B cell (primary cell): ENCODE measurements around the gene PRR23E. TPM values are rescaled to one million over a fixed set of nuclear protein-coding genes. Genes with fewer than 3 reads are reported as not detected.

Source experiments
- ATAC-seq: fragments of 200-7000 bp; cut with Tn5 transposase; one replicate; pipeline ENCODE4 v1.10.0; 2021; ENCODE audit warnings: low read depth, mild to moderate bottlenecking, moderate number of reproducible peaks, moderate library complexity
- CTCF ChIA-PET: fragments of 350-600 bp; sonication (Branson Sonifier 250); formaldehyde crosslinking; loops from one replicate; lab custom pipeline; 2021; ENCODE audit warnings: antibody characterized with exemption, inconsistent platforms; lab: Charles Lee
- POLR2A ChIA-PET: fragments of 350-600 bp; sonication (Branson Sonifier 250); formaldehyde crosslinking; loops from one replicate; lab custom pipeline; 2021; ENCODE audit warnings: antibody characterized with exemption; lab: Charles Lee
- DNase-seq: peaks from one replicate; pipeline ENCODE4 v3.0.0; 2013
- H2AFZ ChIP-seq: 2 replicates; pipeline ENCODE4 v1.6.1; 2012; ENCODE audit warnings: mild to moderate bottlenecking, low read depth, low read length; ENCODE audit not compliant: insufficient read depth, poor library complexity, severe bottlenecking
- H3K27ac ChIP-seq, 2 donors: 1 replicate in 1 of 2; 2 replicates in 1 of 2; pipeline ENCODE4 v1.5.1; 2012 to 2013; ENCODE audit warnings: low read length in 2 of 2, mild to moderate bottlenecking in 2 of 2, moderate library complexity in 1 of 2
- H3K27me3 ChIP-seq, 4 experiments: fragments of 200-600 bp in 1 of 4; sonication (generic) in 1 of 4; replicated peaks in 1 of 4; 1 replicate in 2 of 4; 2 replicates in 2 of 4; pipeline versions ENCODE4 v1.6.1 to v1.7.0; 2013 to 2016; ENCODE audit warnings: low read length in 3 of 4, mild to moderate bottlenecking in 2 of 4, mixed read lengths in 1 of 4, moderate library complexity in 1 of 4; ENCODE audit not compliant: insufficient read depth in 4 of 4, control insufficient read depth in 3 of 4; ENCODE audit errors: control extremely low read depth in 1 of 4
- H3K36me3 ChIP-seq, 2 experiments: replicated peaks in 1 of 2; 1 replicate in 1 of 2; 2 replicates in 1 of 2; pipeline versions ENCODE4 v1.6.1 to v1.7.1; 2013; ENCODE audit warnings: low read length in 1 of 2; ENCODE audit not compliant: insufficient read depth in 2 of 2, control insufficient read depth in 1 of 2; ENCODE audit errors: control extremely low read depth in 1 of 2, extremely low read depth in 1 of 2
- H3K4me1 ChIP-seq, 2 donors: fragments of 200-600 bp in 1 of 2; sonication (generic) in 1 of 2; 1 replicate in 1 of 2; 2 replicates in 1 of 2; pipeline versions ENCODE4 v1.5.1 to v1.6.1; 2013 to 2017; ENCODE audit warnings: low read length in 2 of 2; ENCODE audit not compliant: control insufficient read depth in 2 of 2, insufficient read depth in 2 of 2
- H3K4me2 ChIP-seq: replicated peaks from 2 replicates; pipeline ENCODE3; 2012; ENCODE audit warnings: mild to moderate bottlenecking, low read depth, low read length; ENCODE audit not compliant: poor library complexity, severe bottlenecking
- H3K4me3 ChIP-seq, 5 experiments: fragments of 200-600 bp in 1 of 5; sonication (generic) in 1 of 5; 1 replicate in 3 of 5; 2 replicates in 2 of 5; pipeline versions ENCODE4 v1.5.1 to v1.7.0; 2011 to 2016; ENCODE audit warnings: low read length in 4 of 5, mild to moderate bottlenecking in 4 of 5, low read depth in 2 of 5, control low read depth in 1 of 5, moderate library complexity in 1 of 5; ENCODE audit not compliant: insufficient read depth in 1 of 5; ENCODE audit errors: control extremely low read depth in 1 of 5, extremely low read depth in 1 of 5
- H3K79me2 ChIP-seq: fragments of 200-600 bp; sonication (generic); one replicate; pipeline ENCODE4 v1.6.0; 2016; ENCODE audit warnings: low read length; ENCODE audit not compliant: control insufficient read depth, insufficient read depth
- H3K9ac ChIP-seq: fragments of 200-600 bp; sonication (generic); 2 replicates; pipeline ENCODE4 v1.6.1; 2017; ENCODE audit warnings: mild to moderate bottlenecking, low read length, moderate library complexity
- H3K9me3 ChIP-seq, 3 donors: one replicate each; pipeline versions ENCODE4 v1.6.1 to v1.7.1; 2013; ENCODE audit warnings: low read length in 2 of 3; ENCODE audit not compliant: control insufficient read depth in 2 of 3, insufficient read depth in 1 of 3; ENCODE audit errors: control extremely low read depth in 1 of 3
- H4K20me1 ChIP-seq: 2 replicates; pipeline ENCODE4 v1.6.0; 2012; ENCODE audit warnings: mild to moderate bottlenecking, low read length; ENCODE audit not compliant: insufficient read depth, control insufficient read depth, poor library complexity, severe bottlenecking
- H3K27ac Mint-ChIP-seq: one replicate; pipeline ENCODE4 v1.8.0; 2021; ENCODE audit warnings: mixed read lengths
- H3K27me3 Mint-ChIP-seq: one replicate; pipeline ENCODE4 v1.8.0; 2021; ENCODE audit warnings: mixed read lengths
- H3K4me1 Mint-ChIP-seq: one replicate; pipeline ENCODE4 v1.8.0; 2021; ENCODE audit warnings: mixed read lengths
- H3K4me3 Mint-ChIP-seq: one replicate; pipeline ENCODE4 v1.8.0; 2021; ENCODE audit warnings: mixed read lengths
- H3K9me3 Mint-ChIP-seq: one replicate; pipeline ENCODE4 v1.8.0; 2022; ENCODE audit warnings: mixed read lengths; ENCODE audit not compliant: insufficient read depth
- CTCF ChIP-seq: fragments of 200-600 bp; IDR thresholded peaks from one replicate; pipeline ENCODE4 v1.8.0; 2022; ENCODE audit warnings: antibody characterized with exemption, mild to moderate bottlenecking
- EZH2 ChIP-seq: IDR thresholded peaks from 2 replicates; pipeline ENCODE4 v1.6.1; 2012; ENCODE audit warnings: borderline replicate concordance, low read depth, mild to moderate bottlenecking, moderate library complexity, low read length; ENCODE audit not compliant: insufficient read depth, poor library complexity, severe bottlenecking
- WGBS: methylation state at CpG from one replicate; pipeline ENCODE4 v1.1.5; 2013; ENCODE audit warnings: missing lambda C conversion rate; ENCODE audit not compliant: insufficient coverage; 5-methylcytosine and 5-hydroxymethylcytosine counted together
- intact Hi-C: fragments of 100-400 bp; cut with micrococcal nuclease; formaldehyde crosslinking; loops from one replicate; pipeline ENCODE4 v1.10.0; 2022
- polyA plus RNA-seq: library from polyadenylated mRNA; depleted of rRNA; stranded (reverse); fragments of >200 nt; gene quantifications from 2 replicates; pipeline ENCODE4 v1.2.3, GENCODE V29; 2012
- total RNA-seq, 2 donors: library from RNA; stranded (reverse); fragments of 120-200 nt in 1 of 2; gene quantifications; 1 replicate in 1 of 2; 2 replicates in 1 of 2; pipeline versions ENCODE4 v1.2.3 to v1.2.4, GENCODE V29; 2013 to 2022

The PRR23E gene
- total and polyA plus RNA-seq, 2 donors (not counting 1 experiment from before 2014, with no cell fraction given), result not detected

GRCh38 chr3:127145266-127145665 is 47.7 kb upstream of the PRR23E start:
- DNase-seq (no peak), ATAC-seq (no peak)
- 94% methylated on average over 5 of the region's 6 CpGs for whole genome bisulfite sequencing
- H4K20me1 ChIP-seq, result no peaks in the 10 kb centered on the region
- H3K9me3 ChIP-seq, result peaks cover 0 to 2% (median 0%) of the 10 kb centered on the region in 3 donors
- POLR2A ChIA-PET, result no interaction called here
- H3K36me3 ChIP-seq, result no peaks in the 10 kb centered on the region
- Mint-ChIP-seq H3K9me3 (peaks cover 9% of the 10 kb centered on the region), H3K4me1 (no peaks in the 10 kb centered on the region), H3K27ac (no peak overlapping the region), H3K4me3 (no peak overlapping the region), H3K27me3 (peaks cover 13% of the 10 kb centered on the region)
- no peaks in the 10 kb centered on the region for H3K4me1 ChIP-seq
- no peak overlapping the region for H2AFZ ChIP-seq
- no peak overlapping the region for H3K27ac ChIP-seq
- H3K9ac ChIP-seq, result no peak overlapping the region
- H3K4me2 ChIP-seq, result no peak overlapping the region
- intact Hi-C loops, result no loop called here
- no peaks in the 10 kb centered on the region for H3K79me2 ChIP-seq
- CTCF ChIA-PET, result no interaction called here
- H3K4me3 ChIP-seq, result no peak overlapping the region
- no peaks in the 10 kb centered on the region for H3K27me3 ChIP-seq
- TF ChIP-seq EZH2, result no peak
- no peak for TF ChIP-seq CTCF

- H3K27ac Mint-ChIP-seq, result no peak overlapping the region
- Histone ChIP-seq H3K4me1 (no peaks in the 10 kb centered on the region), H3K79me2 (no peaks in the 10 kb centered on the region), H3K9ac (no peak overlapping the region), H3K36me3 (no peaks in the 10 kb centered on the region), H3K27me3 (no peaks in the 10 kb centered on the region), H2AFZ (no peak overlapping the region), H4K20me1 (no peaks in the 10 kb centered on the region), H3K4me2 (no peak overlapping the region), H3K27ac (no peak overlapping the region), H3K4me3 (no peak overlapping the region), H3K9me3 (peaks cover 0 to 2% (median 0%) of the 10 kb centered on the region in 3 donors)
- ATAC-seq (no peak), DNase-seq (no peak)
- H3K9me3 Mint-ChIP-seq, result peaks cover 9% of the 10 kb centered on the region
- H3K27me3 Mint-ChIP-seq, result peaks cover 17% of the 10 kb centered on the region
- ChIA-PET CTCF (no interaction called here), POLR2A (no interaction called here)
- H3K4me3 Mint-ChIP-seq, result no peak overlapping the region
- intact Hi-C loops, result no loop called here
- 84% methylated on average over 4 of the region's 8 CpGs for WGBS
- no peaks in the 10 kb centered on the region for H3K4me1 Mint-ChIP-seq
- TF ChIP-seq EZH2 (no peak), CTCF (no peak)
Measured at GRCh38 chr3:127147291-127147885, 45.5 kb upstream of the PRR23E start.
